Mesodermal cell (in vitro differentiated cells): ENCODE results near the gene TMCC3. TPM values are rescaled to one million over a fixed set of nuclear protein-coding genes. Genes with fewer than 3 reads are reported as not detected.
"Not testable (repeated sequence)": the region's sequence is repeated elsewhere in the genome, so short reads cannot be mapped to it uniquely, and the experiment has no call there.

Experiments used
- H3K27ac ChIP-seq: 2 replicates; pipeline ENCODE4 v1.7.0; 2013; ENCODE audit warnings: mild to moderate bottlenecking, low read depth, low read length, moderate library complexity; ENCODE audit not compliant: severe bottlenecking
- H3K36me3 ChIP-seq: 2 replicates; pipeline ENCODE4 v1.7.1; 2013; ENCODE audit warnings: mild to moderate bottlenecking, low read length, moderate library complexity; ENCODE audit not compliant: control insufficient read depth, insufficient read depth
- H3K4me1 ChIP-seq: one replicate; pipeline ENCODE4 v1.7.1; 2013; ENCODE audit warnings: mild to moderate bottlenecking, low read length; ENCODE audit not compliant: insufficient read depth, control insufficient read depth, poor library complexity, severe bottlenecking
- H3K4me3 ChIP-seq: 2 replicates; pipeline ENCODE4 v1.7.0; 2013; ENCODE audit warnings: low read length, control low read depth, mild to moderate bottlenecking; ENCODE audit not compliant: insufficient read depth, poor library complexity, severe bottlenecking; ENCODE audit errors: extremely low read depth
- H3K9me3 ChIP-seq: 2 replicates; pipeline ENCODE4 v1.7.1; 2013; ENCODE audit warnings: mild to moderate bottlenecking, low read length, moderate library complexity; ENCODE audit not compliant: control insufficient read depth
- WGBS, 2 experiments: methylation state at CpG; one replicate each; pipeline ENCODE4 v1.1.5; 2013; ENCODE audit warnings: missing lambda C conversion rate in 2 of 2; ENCODE audit not compliant: insufficient coverage in 2 of 2; 5-methylcytosine and 5-hydroxymethylcytosine counted together
- polyA plus RNA-seq, 2 experiments: library from polyadenylated mRNA; stranded (reverse); fragments of 50-300 nt; gene quantifications; one replicate each; pipeline ENCODE4 v1.2.3, GENCODE V29; 2013

TMCC3 gene
- 4.2 TPM for polyA plus RNA-seq (2013, experiment 1 of 2)
- polyA plus RNA-seq (2013, experiment 2 of 2): 3.8 TPM

GRCh38 chr12:94650143-94651056 is at the start of gene TMCC3:
TSS of gene TMCC3 (minus strand) at chr12:94650557. CDS start at chr12:94650430, 127 bp downstream.
- WGBS, 2 experiments: 0% methylated on average over 46 to 49 of the region's 82 CpGs
- no peaks in the 10 kb centered on the region for H3K4me1 ChIP-seq

DNA sequence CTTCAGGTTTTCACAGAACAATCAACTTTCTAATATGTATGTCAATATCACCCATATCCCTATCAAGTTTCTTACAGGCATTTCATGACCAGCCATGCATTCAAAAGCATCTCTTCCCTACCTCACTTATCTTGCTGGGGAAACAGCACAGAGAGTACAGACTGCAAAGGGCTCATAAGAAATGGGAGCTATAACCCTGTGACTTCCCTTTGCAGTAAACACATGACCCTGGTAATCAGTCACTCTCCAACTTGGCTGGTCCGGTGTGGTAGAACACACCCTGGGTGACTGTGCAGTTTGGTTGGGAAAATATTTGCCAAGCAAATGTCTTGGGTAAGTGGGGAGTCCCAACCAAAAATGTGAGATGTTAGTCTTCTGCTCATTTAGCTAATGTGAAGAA is 49.4 kb upstream of the TMCC3 start:
- H3K27ac ChIP-seq: no peak overlapping the region
- H3K36me3 ChIP-seq: no peaks in the 10 kb centered on the region
- H3K4me3 ChIP-seq: no peak overlapping the region
- H3K9me3 ChIP-seq: no peaks in the 10 kb centered on the region
- H3K4me1 ChIP-seq: peaks cover 7% of the 10 kb centered on the region
- WGBS, 2 experiments: 100% methylated on average over 1 of the region's 1 CpG; no CpG with 5 or more reads in 1 of the 2 experiments

More at GRCh38 chr12:94650143-94651056, at the start of gene TMCC3:
- H3K27ac ChIP-seq: no peak within 1 kb of the TSS
- H3K36me3 ChIP-seq: no peaks in the 10 kb centered on the region
- no peaks in the 10 kb centered on the region for H3K9me3 ChIP-seq
- H3K4me3 ChIP-seq: peak within 1 kb of the TSS; percentile 50

DNA sequence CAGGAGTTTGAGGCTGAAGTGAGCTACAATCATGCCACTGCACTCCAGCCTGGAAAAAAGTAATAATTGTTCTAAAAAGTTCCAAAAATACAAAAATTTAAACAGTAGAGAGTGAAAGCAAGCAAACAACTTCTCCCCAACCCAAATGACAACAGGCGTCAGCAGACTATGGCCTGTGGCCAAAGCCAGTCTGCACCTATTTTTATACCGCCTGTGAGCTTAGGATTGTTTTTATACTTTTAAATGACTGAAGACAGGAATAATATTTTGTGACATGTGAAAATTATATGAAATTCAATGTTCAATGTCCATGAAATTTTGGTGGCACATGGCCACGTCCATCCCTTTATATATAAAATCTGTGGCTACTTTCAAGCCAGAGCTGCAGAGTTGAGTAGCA is 48.2 kb upstream of the TMCC3 start:
- no peak overlapping the region for H3K27ac ChIP-seq
- H3K4me3 ChIP-seq: no peak overlapping the region
- H3K36me3 ChIP-seq: no peaks in the 10 kb centered on the region
- H3K9me3 ChIP-seq: no peaks in the 10 kb centered on the region
- no peaks in the 10 kb centered on the region for H3K4me1 ChIP-seq
- 71% methylated on average over 1 of the region's 3 CpGs; no CpG with 5 or more reads in 1 of the 2 experiments for WGBS, 2 experiments

- Histone ChIP-seq H3K36me3 (no peaks in the 10 kb centered on the region), H3K27ac (no peak overlapping the region), H3K9me3 (no peaks in the 10 kb centered on the region), H3K4me1 (no peaks in the 10 kb centered on the region), H3K4me3 (no peak overlapping the region)
These were observed 47.3 kb upstream of the TMCC3 start for GRCh38 chr12:94697631-94698030.

- H3K4me1 ChIP-seq: no peaks in the 10 kb centered on the region
- WGBS, 2 experiments: 88 to 95% methylated on average over 5 to 9 of the region's 11 CpGs
These were observed 44.4 kb upstream of the TMCC3 start for GRCh38 chr12:94694732-94695131.

DNA sequence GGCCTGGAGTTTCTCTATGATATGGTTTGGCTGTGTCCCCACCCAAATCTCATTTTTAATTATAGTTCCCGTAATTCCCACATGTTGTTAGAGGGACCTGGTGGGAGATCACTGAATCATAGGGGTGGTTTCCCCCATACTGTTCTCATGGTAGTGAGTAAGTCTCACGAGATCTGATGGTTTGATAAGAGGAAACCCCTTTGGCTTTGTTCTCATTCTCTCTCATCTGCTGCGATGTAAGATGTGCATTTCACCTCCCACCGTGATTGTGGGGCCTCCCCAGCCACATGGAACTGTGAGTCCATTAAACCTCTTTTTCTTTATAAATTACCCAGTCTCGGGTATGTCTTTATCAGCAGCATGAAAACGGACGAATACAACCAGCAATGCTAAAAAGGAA is 42.5 kb upstream of the TMCC3 start:
- H3K4me3 ChIP-seq, H3K36me3 ChIP-seq, H3K4me1 ChIP-seq, H3K9me3 ChIP-seq, H3K27ac ChIP-seq: not testable (repeated sequence)
- 92% methylated on average over 5 to 6 of the region's 7 CpGs for WGBS, 2 experiments

More at GRCh38 chr12:94694732-94695131, 44.4 kb upstream of the TMCC3 start:
- H3K4me3 ChIP-seq: no peak overlapping the region
- no peak overlapping the region for H3K27ac ChIP-seq
- H3K9me3 ChIP-seq: no peaks in the 10 kb centered on the region
- no peaks in the 10 kb centered on the region for H3K36me3 ChIP-seq

GRCh38 chr12:94690198-94690771 is 39.9 kb upstream of the TMCC3 start:
- H3K27ac ChIP-seq: no peak overlapping the region
- WGBS, 2 experiments: 84 to 86% methylated on average over 4 to 5 of the region's 5 CpGs
- no peak overlapping the region for H3K4me3 ChIP-seq
- no peaks in the 10 kb centered on the region for H3K4me1 ChIP-seq
- no peaks in the 10 kb centered on the region for H3K9me3 ChIP-seq
- no peaks in the 10 kb centered on the region for H3K36me3 ChIP-seq

GRCh38 chr12:94689646-94690036 is 39.3 kb upstream of the TMCC3 start:
- H3K27ac ChIP-seq: no peak overlapping the region
- no peaks in the 10 kb centered on the region for H3K36me3 ChIP-seq
- H3K9me3 ChIP-seq: no peaks in the 10 kb centered on the region
- H3K4me3 ChIP-seq: no peak overlapping the region
- H3K4me1 ChIP-seq: no peaks in the 10 kb centered on the region
- 88 to 89% methylated on average over 9 of the region's 9 CpGs for WGBS, 2 experiments

- no peak overlapping the region for H3K4me3 ChIP-seq
- H3K27ac ChIP-seq: no peak overlapping the region
- no peaks in the 10 kb centered on the region for H3K36me3 ChIP-seq
- WGBS, 2 experiments: 86% methylated on average over 5 to 6 of the region's 7 CpGs
- no peaks in the 10 kb centered on the region for H3K9me3 ChIP-seq
- H3K4me1 ChIP-seq: no peaks in the 10 kb centered on the region
These were observed 38.8 kb upstream of the TMCC3 start for GRCh38 chr12:94689002-94689645.

DNA sequence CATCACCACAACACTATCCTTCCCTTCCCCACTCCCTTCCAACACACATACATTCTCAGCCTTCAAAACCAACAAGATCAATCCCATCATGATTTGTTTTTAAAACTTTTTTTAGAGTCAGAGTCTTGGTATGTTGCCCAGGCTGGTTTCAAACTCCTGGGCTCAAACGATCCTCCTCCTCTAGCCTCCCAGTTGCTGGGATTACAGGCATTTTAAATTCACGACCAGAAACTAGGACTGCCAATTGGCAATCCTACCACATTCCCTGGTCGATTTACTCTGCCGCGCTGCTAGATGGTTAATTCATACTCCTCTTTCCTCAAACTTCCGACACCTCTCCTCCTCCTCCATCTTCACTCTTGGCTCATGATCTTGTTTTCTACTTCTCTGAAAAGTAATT is 37.5 kb upstream of the TMCC3 start:
- no peak overlapping the region for H3K27ac ChIP-seq
- no peaks in the 10 kb centered on the region for H3K36me3 ChIP-seq
- no peak overlapping the region for H3K4me3 ChIP-seq
- no peaks in the 10 kb centered on the region for H3K4me1 ChIP-seq
- H3K9me3 ChIP-seq: no peaks in the 10 kb centered on the region
- WGBS, 2 experiments: 89 to 94% methylated on average over 2 to 6 of the region's 6 CpGs
